CD4-positive, alpha-beta T cell treated with Interleukin-6 at 100 ng/mL for 8 hours (primary cell): Measurements from ENCODE around the gene MAOA.
"Not testable (repeated sequence)": the region's sequence is repeated elsewhere in the genome, so short reads cannot be mapped to it uniquely, and the experiment has no call there.

Experiments
- DNase-seq: peaks from one replicate; pipeline ENCODE4 v3.0.0-alpha.2; 2020; ENCODE audit warnings: mixed read lengths, low spot score

The MAOA gene

DNA sequence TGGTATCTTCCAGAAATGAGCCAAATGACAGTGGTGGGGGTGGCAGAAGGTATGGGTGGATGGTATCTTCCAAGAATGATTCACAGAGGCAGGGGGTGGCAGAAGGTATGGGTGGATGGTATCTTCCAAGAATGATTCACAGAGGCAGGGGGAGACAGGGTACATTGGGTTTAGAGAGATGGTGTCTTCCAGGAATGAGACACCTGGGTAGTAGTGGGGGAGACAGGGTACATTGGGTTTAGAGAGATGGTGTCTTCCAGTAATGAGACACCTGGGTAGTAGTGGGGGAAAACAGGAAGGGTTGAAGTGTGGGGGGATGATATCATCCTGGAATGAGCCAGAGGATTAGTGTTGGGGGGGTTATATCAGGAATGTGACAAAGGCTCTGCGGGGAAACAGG, 62.0 kb downstream of the MAOA start:
- DNase-seq, result no peak

DNA sequence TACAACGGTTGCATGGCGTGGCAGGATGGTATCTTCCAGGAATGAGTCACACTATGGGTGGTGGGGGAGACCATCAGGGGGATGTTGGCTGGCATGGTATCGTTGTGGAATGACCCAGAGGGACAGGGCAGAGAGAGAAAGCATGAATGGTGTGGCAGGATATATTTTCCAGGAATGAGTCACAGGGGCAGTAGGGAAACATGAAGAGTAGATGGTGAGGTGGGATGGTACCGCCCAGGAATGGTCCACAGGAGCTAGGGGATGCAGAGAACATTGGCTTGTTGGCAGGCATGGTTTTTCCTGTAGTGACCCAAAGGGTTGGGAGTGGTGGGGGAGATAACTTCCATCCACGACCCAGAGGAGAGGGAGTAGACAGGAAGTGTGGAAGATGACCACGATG, 62.4 kb downstream of the MAOA start:
- DNase-seq, result no peak

DNA sequence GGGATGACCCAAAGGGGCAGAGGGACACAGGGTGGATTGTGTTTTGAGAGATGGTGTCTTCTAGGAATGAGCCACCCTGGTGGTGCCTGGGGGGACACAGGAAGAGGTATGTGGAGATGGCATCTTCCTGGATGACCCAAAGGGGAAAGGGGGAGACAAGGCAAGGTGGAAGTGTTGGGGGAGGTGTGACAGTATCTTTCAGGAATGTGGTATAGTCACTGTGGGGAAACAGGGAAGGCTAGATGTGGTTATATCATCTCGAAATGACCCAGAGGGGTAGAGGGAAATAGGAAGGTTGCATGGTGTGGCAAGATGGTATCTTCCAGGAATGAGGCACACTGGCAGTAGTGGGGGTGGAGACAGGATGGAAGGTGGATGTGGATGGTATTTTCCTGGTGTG, 62.9 kb downstream of the MAOA start:
- DNase-seq, result no peak

DNA sequence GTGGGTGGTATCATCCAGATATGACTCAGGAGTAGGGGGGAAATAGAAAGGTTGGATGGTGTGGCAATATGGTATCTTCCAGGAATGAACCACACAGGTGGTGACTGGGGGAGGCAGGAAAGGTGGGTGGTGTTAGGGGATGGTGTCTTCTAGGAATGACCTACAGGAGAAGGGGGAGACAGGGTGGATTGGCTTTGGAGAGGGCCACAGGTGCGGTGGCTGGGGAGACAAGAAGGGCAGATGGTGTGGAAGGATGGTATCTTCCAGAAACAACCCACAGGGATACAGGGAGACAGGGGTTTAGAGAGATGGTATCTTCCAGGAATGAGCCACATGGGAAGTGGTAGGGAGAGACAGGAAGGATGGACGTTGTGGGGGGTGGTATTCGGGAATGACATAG, 64.0 kb downstream of the MAOA start:
- no peak for DNase-seq

DNA sequence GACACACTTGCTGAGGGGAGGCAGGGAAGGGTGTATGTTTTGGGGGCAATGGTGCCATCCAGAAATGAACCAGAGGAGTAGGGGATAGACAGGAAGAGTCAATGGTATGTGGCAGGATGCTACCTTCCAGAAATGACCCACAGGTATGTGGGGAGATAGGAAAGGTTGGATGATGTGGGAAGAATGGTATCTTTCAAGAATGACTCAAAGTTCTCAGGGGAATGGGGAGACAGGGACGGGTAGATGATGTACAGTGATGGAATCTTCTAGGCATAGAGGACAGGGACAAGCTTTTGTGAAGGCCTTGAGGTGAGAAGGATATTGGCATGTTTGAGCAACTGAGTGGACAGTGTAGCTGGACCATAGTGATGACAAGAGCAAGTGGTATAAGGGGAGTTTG, 64.9 kb downstream of the MAOA start:
- no peak for DNase-seq

DNA sequence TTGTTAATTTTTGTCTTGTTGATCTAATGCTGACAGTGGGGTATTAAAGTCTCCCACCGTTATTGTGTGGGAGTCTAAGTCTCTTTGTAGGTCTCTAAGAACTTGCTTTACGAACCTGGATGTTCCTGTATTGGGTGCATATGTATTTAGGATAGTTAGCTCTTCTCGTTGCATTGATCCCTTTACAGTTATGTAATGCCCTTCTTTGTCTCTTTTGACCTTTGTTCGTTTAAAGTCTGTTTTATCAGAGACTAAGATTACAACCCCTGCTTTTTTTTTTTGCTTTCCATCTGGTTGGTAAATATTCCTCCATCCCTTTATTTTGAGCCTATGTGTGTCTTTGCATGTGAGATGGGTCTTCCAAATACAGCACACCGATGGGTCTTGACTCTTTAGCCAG, 69.1 kb downstream of the MAOA start:
- DNase-seq, result not testable (repeated sequence)

DNA sequence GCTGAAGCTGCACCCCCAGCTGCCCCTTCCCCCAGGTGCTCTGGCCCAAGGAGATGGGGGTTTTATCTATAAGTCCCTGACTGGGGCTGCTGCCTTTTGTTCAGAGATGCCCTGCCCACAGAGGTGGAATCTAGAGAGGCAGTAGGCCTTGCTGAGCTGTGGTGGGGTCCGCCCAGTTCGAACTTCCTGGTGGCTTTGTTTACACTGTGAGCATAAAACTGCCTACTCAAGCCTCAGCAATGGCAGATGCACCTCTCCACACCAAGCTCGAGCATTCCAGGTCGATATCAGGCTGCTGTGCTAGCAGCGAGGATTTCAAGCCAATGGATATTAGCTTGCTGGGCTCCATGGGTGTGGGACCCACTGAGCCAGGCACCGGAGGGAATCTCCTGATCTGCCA, 71.2 kb downstream of the MAOA start:
- DNase-seq, result not testable (repeated sequence)

DNA sequence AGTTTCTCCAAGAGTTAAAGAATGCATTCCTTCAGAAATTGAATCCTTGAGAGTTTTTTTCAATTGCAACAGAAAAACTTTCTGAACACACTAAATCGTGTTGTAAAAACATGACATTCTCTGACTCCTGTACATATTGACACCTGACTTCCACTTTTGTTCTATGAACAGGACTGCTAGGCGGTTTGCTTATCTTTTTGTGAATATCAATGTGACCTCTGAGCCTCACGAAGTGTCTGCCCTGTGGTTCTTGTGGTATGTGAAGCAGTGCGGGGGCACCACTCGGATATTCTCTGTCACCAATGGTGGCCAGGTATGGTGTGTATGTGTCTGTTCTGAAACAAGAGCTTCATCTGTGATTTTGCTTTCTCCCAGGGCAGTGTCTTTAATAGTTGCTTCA, 71.9 kb downstream of the MAOA start:
- DNase-seq, result no peak

DNA sequence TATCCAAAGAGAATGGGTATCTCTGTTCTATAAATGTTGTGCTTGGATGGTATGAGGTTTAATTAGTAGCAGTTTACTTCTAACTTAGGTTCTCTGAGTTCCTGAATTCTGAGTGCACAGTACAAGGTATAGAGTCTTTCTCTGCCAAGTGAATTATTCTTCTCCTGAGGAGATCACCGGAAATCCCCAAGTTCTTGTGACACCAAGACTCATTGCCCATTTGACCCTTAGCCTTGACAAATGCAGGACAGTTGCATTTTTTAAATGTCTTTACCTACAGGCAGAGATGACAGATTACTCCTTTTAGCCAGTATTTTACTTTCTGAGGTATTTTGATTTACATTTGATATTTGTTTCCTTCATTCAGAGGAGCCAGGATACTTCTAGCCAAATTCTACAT, 72.9 kb downstream of the MAOA start:
- no peak for DNase-seq

DNA sequence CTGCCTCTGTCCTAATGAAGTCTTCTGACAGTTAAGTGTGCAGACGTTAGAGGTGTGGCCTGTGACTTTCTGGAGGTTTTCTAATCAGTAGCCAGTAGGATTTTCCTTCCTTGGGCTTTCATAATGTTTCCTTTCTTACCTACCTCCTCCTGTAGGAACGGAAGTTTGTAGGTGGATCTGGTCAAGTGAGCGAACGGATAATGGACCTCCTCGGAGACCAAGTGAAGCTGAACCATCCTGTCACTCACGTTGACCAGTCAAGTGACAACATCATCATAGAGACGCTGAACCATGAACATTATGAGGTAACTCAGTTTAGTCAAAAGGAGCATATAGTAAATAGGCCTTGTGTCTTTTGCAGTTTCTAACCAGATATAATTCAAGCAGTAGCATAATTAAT, 75.0 kb downstream of the MAOA start:
- DNase-seq, result no peak

DNA sequence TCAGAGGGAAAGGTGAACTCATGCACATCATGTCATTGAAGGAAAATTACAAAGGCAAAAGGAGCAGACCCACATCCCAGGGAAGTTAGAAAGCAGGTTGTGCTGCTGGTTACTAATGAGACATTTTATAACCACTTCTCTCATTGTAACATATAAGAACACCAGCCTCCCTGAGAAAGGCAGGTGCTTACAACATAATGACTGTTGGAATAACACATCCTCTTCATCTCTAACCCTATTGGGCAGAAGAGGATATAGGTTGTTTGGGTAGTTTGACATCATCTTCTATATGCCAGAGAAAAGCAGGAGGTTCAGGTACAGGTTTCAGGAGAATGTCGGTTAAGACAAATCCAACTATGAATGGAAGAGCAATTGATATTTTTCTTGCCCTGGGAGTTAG, 77.6 kb downstream of the MAOA start:
- DNase-seq, result no peak

DNA sequence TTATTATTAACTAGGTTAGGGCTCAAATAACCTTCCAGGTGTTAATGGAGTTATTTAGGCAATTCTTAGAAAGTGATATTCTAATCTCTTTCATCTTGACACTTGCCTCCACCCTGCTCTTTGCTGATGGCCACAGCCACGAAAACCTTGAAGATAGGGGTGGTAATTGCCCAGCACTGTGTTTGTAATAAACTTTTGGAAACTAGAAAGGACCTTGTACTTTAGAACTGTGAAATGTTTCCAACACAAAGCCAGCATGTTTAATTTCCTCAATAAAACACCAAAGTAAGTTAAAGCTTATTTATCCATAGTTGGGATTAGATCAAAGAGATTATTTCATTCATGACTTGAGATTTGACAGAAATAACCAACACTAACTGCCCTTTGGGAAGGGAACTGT, 78.3 kb downstream of the MAOA start:
- no peak for DNase-seq

DNA sequence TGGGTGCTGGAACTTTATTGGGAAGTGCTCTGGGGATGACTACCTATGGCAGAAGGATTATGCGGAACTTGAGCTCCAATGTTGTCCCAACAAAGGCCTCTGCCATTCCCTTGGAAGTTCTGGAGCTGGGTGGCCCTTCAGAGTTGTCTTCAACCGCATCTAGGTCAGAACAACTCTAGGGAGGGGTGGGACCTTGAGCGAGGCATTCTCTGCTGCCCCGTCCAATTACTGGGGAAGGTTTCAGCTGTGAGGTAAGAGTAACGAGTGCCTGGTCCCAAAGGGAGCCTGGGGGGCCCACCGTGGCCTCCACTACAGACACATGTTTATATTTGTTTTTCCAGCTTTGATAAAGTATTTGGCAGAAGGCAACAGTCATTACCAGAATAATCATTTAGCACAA, 79.4 kb downstream of the MAOA start:
- no peak for DNase-seq

DNA sequence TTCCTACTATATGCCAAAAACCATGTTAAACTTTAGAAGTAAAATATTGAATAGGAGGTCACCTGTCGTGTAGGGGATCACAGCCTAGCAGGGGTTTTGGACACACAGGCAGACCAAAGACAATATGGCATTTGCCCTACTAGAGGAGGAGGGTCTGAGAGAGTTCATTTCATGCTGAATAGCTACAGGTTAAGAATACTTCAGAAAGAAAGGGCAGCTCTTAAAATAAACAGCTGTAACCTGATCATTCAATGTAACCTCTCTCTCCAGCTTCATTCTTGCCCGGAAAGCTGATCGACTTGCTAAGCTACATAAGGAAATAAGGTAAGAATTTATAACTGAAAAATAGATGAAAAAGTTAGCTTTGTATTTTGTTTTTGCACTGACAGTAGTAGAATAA, 79.9 kb downstream of the MAOA start:
- DNase-seq, result no peak

DNA sequence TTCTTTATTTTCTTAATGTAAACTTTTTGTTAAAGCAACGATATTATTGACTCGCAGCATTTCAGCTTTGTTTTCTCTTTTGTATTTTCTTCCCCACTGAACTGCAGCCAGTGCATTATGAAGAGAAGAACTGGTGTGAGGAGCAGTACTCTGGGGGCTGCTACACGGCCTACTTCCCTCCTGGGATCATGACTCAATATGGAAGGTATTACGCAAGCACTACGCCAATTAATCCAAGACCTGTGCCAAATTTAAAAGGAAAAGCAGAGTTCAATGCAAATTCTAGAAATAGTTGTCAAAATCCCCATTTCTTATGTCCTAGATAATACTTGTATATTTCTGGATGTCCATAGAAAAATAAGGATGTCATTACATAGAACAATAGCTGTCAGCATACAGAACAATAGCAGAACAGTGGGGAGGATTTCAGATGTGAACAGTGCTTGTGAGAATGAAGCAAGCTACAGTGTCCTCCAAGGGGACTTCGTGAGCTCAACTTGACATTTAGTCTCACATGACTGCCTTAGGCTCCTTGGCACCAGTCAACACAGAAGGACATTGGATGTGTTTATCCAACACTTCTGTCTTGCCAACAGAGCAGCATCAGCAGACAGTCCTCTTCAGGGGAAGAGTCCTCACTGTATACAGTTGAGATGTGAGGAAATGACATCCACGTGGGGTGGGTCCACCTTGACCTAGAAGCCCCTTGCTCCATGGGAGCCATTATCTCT, 85.9 kb downstream of the MAOA start:
- no peak for DNase-seq

DNA sequence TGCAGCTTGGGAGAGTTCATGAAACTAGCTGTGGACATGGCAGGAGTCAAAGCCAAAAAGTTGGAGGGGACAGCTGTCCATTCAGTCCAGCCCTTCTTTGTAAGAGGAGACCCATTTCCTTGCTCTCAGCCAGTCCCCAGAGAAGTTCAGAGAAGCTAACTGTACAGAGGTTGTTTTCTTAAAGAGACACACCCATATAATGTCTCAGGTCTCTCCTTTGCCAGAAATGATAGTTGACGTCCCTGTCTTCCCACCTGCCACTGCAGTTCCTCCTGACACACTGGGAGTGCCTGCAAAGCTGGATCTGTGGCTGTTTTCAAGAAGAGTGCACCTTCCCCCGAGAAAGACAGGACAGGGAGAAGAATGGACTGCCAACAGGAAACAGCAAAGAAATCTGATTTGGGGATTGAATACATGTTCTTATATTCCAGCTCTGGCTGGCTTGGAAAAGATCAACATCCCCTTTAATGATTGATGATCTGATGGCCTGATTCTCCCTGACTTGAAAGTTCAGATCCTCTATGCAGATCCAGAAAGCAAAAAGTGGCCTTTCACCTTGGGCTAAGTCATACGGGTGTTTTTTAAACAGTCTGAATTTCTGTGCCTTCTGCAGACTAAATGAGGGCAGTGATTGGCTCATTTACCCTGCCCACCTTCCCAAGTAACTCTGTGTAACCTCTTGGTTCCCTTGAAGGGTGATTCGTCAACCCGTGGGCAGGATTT, 87.2 kb downstream of the MAOA start:
- DNase-seq, result no peak

DNA sequence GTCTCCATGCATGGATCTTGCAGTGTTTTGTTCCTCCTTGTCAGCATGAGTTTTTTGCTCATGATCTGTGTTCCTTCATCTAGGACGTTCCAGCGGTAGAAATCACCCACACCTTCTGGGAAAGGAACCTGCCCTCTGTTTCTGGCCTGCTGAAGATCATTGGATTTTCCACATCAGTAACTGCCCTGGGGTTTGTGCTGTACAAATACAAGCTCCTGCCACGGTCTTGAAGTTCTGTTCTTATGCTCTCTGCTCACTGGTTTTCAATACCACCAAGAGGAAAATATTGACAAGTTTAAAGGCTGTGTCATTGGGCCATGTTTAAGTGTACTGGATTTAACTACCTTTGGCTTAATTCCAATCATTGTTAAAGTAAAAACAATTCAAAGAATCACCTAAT, 88.2 kb downstream of the MAOA start:
- no peak for DNase-seq

DNA sequence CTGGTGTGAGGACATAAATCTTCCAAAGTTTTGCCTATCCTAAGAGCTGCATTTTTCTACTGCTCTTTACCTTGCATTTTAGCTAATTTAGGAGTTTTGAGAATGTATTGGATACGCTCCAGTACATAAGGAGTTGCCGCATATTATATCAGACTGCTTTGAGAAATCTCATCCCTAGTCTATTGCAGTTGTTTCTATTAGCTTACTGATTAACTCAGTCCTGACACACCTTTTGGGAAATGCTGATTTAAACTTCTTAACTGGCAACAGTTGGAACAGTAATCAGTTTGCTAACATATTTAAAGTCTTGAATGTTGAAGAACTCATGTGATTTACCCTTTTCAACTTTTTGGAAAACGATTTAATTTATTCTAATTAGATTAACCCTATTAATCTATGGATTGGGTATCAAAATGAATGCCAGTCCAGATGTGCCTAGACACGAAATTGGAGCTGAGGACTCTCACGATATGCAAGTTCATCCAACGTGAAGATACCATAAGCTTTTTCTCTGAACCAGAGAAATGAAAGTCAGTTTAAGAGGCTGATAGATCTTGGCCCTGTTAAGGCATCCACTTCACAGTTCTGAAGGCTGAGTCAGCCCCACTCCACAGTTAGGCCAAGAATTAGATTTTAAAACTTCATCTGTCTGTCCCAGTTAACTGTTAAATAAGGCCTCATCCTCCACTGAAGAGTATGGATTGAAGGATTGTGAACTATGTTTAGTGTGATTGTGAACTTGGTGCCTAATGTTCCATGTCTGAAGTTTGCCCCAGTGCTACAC, 90.0 kb downstream of the MAOA start:
- no peak for DNase-seq

DNA sequence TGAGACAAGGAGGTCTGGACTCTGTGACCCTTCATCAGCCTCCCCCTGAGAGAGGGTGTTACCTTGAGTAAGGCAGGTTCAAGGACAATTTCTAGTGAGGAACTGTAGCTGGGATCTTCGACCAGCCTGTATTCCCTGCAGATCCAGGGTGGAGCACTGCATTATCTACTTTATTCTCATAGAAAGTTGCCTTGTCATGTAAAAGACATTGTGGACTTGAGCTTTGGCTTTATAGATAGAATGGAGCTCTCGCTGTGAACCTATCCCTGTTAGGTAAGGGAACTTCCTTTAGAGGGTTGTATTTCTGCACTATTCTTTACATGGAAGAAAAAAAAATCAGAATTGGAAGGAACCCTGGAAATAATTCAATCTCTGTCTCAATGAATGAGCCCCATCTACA, 91.4 kb downstream of the MAOA start:
- no peak for DNase-seq

DNA sequence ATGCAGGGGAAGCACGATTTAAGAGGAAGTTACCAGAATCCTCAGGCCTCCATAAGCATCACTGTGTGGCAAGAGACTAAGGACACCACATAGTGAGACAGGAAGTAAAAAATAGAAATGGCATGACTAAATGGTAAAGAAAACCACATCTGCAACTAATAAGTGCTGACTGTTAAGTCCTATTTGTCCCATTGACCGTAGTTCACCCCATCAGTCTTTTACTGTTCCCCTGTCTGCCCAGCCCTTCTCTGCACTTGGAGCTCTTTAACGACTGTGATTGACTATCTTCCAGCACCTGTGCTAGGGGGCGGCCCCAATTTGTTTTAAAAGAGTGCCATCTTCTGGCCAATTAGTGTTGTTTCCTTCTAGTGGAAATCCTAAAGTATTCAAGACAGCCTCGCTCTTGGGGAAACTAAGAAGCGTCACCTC, 94.2 kb downstream of the MAOA start:
- DNase-seq, result peak; percentile 49

DNA sequence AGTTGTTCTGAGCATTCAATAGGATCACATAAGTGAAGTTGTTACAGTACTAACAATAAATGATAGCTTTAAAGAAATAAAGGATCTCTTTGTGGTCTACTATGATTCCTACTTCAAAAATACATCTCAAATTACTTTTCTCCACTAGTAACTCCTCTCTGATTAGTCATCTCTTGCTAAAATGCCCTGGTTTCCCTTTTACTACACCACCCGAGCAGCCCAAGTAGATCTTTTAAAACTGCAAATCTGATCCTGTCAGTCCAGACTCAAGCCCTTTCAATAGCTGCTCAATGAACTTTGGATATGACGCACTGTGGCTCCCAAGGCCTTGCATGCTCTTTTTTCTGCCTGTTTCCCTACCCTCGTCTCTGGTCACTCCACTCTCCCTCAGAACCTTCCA, 97.5 kb downstream of the MAOA start:
- DNase-seq, result no peak

DNA sequence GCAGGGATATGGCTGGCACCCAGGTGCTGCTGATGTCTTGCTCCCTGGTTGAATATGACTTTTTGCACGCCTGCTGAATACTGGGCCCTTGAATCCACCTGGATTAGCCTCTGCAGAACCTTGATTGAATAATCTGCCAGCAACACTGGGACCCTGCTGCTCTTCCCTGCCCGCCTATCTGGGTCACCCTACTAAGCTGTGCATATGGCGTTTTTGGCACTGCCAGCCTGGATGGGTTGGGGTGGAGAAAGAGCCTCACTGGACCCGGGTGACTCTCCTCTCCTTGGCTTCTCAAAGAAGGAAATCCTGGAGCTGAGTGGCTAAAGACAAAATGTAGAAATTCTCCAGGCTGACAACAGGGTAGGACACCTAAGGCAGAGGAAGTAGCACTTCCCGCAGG, 100.0 kb downstream of the MAOA start:
- DNase-seq, result no peak

DNA sequence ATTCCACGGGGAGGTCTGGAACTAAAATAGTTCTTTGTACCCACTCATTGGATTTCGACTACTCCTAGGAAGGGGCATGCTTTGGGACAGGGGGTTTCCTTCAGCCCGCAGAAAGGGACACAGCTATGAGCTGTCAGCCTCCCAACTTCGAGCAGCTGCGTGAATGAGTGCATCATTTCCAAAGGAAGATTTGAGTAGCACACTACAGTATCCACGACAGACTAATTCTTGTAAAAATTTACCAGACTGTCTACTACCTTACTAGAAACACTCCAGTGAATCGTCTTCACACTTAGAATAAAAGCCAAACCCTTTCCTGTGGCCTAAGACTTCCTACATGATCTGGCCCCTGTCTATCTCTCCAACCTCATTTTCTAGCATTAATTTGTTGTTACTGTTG, 101.9 kb downstream of the MAOA start:
- no peak for DNase-seq
